GM10266 (cell line): ENCODE data around the gene TANK.
"Not testable (repeated sequence)": the region's sequence is repeated elsewhere in the genome, so short reads cannot be mapped to it uniquely, and the experiment has no call there.

Experiments
- DNase-seq: peaks from one replicate; pipeline ENCODE4 v3.0.0; 2012; ENCODE audit errors: extremely low spot score
- TF ChIP-seq, protein P1 (sequence below): IDR thresholded peaks from 2 replicates; pipeline ENCODE4 v1.5.1; 2012; ENCODE audit warnings: mild to moderate bottlenecking, low read depth; ENCODE audit not compliant: control insufficient read depth, insufficient read depth; ENCODE audit errors: missing control alignments

Gene TANK

DNA sequence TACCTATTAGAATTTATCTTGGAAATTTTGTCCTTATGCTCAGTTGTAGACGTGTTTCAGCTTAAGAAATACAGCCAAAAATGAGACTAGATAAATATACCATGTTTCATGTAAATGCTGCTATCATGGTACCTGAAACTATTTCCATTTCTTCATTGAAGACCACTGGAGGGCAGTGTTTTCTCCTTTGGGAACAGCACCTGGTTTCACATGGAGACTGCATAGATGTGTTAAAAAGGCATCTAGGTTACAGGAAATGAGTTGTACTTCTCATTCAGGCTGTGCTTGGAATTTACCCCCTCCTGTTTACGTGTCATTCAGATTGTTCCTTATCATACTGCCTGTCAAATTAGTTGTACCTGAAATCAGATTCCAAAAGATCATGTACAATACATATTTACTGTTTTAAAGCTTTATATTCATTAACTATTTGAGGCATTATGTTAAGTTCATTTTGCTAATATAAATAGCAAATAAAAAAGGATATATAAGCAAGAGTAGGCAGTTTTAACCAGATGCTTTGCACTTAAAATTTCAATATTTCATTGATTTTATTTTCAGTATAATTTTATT, 90.7 kb downstream of the TANK start:
- peak; percentile 44 for DNase-seq
- TF ChIP-seq, protein P1, sequence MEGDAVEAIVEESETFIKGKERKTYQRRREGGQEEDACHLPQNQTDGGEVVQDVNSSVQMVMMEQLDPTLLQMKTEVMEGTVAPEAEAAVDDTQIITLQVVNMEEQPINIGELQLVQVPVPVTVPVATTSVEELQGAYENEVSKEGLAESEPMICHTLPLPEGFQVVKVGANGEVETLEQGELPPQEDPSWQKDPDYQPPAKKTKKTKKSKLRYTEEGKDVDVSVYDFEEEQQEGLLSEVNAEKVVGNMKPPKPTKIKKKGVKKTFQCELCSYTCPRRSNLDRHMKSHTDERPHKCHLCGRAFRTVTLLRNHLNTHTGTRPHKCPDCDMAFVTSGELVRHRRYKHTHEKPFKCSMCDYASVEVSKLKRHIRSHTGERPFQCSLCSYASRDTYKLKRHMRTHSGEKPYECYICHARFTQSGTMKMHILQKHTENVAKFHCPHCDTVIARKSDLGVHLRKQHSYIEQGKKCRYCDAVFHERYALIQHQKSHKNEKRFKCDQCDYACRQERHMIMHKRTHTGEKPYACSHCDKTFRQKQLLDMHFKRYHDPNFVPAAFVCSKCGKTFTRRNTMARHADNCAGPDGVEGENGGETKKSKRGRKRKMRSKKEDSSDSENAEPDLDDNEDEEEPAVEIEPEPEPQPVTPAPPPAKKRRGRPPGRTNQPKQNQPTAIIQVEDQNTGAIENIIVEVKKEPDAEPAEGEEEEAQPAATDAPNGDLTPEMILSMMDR: peak; percentile 47

DNA sequence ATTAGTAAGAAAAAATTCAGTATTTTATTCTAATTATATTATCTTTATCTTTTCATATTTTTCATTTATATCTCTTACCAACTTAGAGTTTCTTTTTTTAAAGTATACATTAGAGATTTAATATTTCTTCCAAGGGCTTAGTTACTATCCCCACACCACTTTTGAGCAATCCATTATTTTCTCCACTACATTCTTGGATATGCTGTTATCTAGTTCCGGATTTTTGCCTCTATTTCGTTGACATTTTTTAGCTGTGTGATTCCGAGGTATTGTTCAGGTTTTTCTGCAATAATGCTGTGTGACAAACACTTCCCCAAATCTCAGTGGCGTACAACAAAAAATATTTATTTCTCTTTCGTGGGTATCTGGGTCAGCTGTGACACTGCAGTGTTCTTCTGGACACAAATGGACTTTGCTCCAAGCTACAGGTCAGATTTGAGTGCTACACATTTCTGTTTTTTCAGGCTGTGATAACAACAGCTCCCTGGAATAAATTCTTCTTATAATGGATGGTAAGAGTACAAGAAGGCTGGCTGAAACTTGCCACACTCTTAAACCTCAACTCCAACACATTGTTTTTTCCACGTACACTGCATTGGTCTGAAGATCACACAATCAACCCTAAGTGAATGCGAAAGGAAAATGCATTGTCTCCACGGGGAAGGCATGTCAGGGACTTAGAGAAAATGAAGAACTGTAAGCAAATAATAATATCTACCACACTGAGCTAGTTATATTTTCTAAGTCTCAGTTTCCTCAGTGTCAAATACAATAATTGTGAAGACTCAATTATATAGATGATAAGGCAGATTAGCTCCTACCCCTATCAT, 97.1 kb downstream of the TANK start:
- TF ChIP-seq, protein P1: no peak
- DNase-seq: no peak

DNA sequence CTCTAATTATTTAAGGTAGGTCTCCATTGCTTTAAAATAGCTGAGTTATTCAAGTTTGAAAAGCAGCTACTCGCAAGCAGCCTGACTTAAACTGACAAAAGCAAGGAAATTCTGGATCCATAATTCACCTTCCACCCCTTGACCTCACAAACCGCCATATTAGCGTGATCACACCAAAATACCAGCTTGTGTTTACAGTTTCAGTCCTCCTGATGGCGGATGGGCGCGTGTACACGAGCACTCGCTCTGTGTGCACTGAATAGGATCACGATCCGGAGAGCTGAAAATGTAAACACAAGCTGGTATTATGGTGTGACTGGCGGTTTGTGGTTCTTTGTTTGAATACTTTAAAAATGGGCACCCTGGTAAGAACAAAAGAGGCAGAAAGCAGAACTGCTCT, 105.6 kb downstream of the TANK start:
- no peak for DNase-seq
- TF ChIP-seq, protein P1: no peak

DNA sequence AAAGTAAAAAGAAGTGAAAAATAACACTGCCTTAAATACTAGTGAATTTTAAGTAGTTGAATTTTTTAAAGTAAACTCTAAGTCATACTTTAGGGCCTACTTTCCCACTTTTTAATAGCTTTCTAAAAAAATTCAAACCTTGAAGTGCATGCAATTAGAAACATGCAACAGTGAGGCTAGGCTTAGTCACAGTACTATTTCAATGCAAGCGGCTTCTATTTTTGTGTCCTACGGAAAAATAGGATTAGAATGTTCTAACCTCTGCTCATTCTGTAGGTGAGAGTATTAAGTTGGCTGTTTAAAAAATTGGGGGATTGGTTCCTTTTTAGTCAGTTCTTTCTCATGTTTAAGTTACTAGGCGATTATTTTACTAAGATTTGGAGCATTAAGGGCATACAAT, 108.9 kb downstream of the TANK start:
- no peak for DNase-seq
- TF ChIP-seq, protein P1: no peak

DNA sequence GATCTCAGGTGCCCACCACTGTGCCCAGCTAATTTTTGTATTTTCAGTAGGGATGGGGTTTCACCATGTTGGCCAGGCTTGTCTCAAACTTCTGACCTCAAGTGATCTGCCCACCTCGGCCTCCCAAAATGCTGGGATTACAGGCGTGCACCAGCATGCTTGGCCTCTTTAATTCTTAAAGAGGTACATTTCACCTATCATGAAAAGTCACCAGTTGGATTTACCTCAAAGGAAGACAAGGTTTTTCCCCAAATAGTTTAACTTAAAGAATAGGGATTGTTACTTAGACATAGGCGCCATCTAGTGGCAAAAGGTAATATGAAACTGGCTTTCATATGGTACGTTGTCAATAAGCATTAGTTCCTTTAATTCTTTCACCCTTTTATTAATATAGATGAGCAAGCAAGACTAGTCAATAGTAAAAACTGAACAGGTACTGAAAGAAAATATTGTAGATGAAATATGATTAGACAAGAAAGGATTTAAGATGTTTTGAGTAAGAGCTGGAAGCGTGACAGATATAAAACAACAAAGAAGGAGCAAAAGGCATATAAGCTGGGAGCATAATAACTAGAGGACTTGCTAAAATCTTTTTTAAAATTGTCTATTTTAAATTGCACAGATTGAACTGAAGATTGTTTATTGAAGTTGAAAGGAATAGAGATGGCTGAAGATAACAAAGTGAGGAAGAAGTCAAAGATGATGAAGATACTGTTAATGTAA, 113.0 kb downstream of the TANK start:
- DNase-seq: peak; percentile 28
- TF ChIP-seq, protein P1: peak; percentile 65

DNA sequence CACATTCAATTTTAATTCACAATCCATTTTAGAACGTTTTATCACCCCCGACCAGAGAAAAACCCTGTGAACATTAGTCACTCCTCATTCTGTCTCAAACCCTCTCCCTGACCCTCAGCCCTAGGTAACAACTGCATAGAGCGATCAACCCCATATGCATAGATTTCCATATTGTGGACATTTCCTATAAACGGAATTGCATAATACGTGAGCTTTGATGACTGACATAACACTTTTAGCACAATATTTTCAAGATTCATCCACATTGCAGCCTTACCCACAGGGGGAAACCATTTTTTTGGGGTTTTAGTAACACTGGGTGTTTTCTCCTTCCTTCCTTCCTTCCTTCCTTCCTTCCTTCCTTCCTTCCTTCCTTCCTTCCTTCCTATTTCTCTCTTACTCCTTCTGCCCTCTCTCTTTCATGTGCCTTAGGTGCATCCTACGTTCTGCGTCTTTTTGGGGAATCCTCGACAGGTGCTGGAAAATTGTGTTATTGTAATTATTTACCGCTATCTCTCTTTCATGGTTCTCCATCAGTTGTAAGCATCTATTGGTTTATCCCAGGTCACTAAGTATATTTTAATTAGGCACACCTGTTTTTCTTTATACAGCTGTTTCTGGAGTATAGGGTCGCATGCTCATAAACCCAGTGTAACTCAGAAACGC, 118.5 kb downstream of the TANK start:
- DNase-seq: peak; percentile 63

DNA sequence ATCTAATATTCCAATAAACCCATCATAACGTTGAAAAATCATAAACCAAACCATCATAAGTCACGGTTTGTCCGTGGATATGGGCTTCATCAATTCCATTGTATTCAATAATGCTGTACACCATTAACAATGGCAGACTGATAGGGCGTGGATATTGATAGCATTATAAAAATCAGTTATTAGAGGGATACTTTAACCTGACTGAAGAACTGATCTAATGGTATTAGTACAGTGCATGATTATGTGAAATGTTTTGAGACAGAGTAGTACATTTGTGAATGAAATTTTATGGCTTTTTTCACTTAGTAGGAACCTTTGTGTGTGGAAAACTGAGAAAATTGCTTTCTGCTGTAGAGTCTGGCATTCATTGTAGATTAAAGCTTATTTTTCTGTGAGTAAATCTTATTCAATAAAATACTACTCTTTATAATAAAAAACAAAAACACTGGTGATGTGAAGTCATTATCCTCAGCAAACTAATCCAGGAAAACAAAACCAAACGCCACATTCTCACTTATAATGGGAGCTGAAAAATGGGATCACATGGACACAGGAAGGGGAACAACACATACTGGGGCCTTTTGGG, 119.1 kb downstream of the TANK start:
- not testable (repeated sequence) for DNase-seq

DNA sequence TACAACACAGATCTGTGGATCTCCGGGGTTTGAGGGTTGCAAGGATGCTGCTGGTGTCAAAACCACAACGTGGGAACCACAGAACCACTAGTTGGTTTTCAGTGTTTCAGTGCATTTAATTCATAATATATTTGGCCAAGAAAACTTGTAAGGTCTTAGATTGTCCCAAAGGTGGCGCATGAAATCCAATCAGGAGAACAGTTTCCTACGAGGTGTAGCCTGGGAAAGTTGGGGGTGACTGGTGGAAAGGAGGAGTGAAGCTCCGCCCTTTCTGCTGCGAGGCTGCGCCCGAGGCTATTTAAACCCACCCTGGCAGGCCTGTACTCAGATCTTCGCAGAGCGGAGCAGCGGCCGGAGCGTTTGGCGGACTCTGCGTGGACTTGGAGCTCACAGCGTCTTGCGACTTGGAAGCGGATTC, 120.7 kb downstream of the TANK start:
- DNase-seq: not testable (repeated sequence)

DNA sequence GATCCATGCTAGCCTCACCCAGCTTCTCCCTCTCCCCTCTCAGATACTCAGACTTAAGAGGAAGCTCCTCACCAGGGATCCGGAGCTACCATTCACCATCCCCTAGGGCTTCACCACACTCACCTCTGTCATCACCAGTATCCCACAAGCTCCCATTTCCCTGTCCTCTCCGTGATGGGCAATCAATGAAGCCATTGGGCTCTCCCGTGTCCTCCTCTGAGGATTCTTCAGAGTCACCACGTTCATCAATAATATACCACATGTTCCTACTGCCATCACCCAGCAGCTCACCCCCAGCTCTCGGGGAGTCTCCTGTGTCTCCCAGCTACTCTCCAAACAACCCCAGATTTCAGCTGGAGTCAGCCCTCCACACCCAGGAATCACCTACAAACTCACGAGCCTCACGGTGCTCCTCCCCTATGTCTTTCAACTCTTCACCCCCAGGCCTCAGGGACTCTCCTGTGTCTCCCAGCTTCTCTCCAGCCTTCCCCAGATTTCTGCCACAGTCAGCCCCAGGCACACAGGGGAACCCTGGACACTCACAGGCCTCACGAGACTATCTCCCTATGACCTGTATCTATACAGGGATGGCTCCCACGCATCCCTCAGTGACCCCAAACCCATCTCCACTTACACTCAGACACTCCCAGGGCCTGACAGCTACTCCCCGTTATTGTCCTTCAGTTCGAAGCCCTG, 121.5 kb downstream of the TANK start:
- DNase-seq: not testable (repeated sequence)

DNA sequence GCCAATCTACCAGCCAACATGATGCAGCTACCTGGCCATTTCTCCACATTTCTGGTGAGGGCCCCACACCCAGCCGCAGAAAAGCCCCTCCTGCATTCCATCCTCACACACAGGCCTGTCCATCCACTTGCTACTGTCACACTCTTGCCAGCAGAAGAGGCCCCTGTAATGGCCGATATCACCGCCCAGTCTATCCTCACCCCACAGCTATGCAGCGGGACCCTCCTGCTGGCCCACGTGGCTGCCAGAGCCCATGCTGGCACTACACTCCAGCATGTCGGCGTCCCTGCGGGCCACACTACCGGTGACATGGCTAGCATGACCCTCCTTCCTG, 122.0 kb downstream of the TANK start:
- not testable (repeated sequence) for DNase-seq
